ENCODE results near the gene GAL3ST3.
"Not testable (repeated sequence)": the region's sequence is repeated elsewhere in the genome, so short reads cannot be mapped to it uniquely, and the experiment has no call there.

Gene GAL3ST3

GRCh38 chr11:66048547-66049323 is at the start of gene GAL3ST3:
TSS of gene GAL3ST3 (minus strand) at chr11:66049161. CDS start at chr11:66045415, 3,746 bp downstream.
- DNase-seq = no peak

GRCh38 chr11:66092125-66092524 is 43.2 kb upstream of the GAL3ST3 start:
- not testable (repeated sequence) for DNase-seq

GRCh38 chr11:66090288-66090687 is 41.3 kb upstream of the GAL3ST3 start:
- DNase-seq = no peak

- DNase-seq = no peak
Observed at GRCh38 chr11:66089067-66089466, 40.1 kb upstream of the GAL3ST3 start.

GRCh38 chr11:66087148-66087908 is 38.4 kb upstream of the GAL3ST3 start:
- no peak for DNase-seq

GRCh38 chr11:66084821-66085475 is 36.0 kb upstream of the GAL3ST3 start:
- no peak for DNase-seq

- DNase-seq = no peak
Observed at GRCh38 chr11:66083767-66084166, 34.8 kb upstream of the GAL3ST3 start.

- DNase-seq = no peak
Observed at GRCh38 chr11:66082946-66083698, 34.2 kb upstream of the GAL3ST3 start.

GRCh38 chr11:66081505-66081904 is 32.5 kb upstream of the GAL3ST3 start:
- DNase-seq = peak; percentile 24 to 30

- no peak for DNase-seq
Observed at GRCh38 chr11:66080055-66080817, 31.3 kb upstream of the GAL3ST3 start.

- not testable (repeated sequence) for DNase-seq
Observed at GRCh38 chr11:66078949-66079348, 30.0 kb upstream of the GAL3ST3 start.

GRCh38 chr11:66077927-66078326 is 29.0 kb upstream of the GAL3ST3 start:
- no peak for DNase-seq

GRCh38 chr11:66076561-66076960 is 27.6 kb upstream of the GAL3ST3 start:
- no peak for DNase-seq

GRCh38 chr11:66075273-66075672 is 26.3 kb upstream of the GAL3ST3 start:
- no peak for DNase-seq

- DNase-seq = no peak
Observed at GRCh38 chr11:66073669-66074068, 24.7 kb upstream of the GAL3ST3 start.

- DNase-seq = no peak
Observed at GRCh38 chr11:66072518-66072917, 23.6 kb upstream of the GAL3ST3 start.

GRCh38 chr11:66072081-66072480 is 23.1 kb upstream of the GAL3ST3 start:
- no peak for DNase-seq

GRCh38 chr11:66071381-66071801 is 22.4 kb upstream of the GAL3ST3 start:
- no peak for DNase-seq

GRCh38 chr11:66070604-66071380 is 21.8 kb upstream of the GAL3ST3 start:
- peak in 1 of 2 donors; percentile 15 for DNase-seq

GRCh38 chr11:66069715-66070603 is 21.0 kb upstream of the GAL3ST3 start, which contains the start of gene PACS1:
TSS of gene PACS1 (plus strand) at chr11:66070272. CDS start at chr11:66070487, 215 bp downstream.
- peak; percentile 57 to 68 for DNase-seq

Data from hippocampal formation (tissue), 2 donors.